ENCODE results near the gene BORCS5. TPM values are rescaled to one million over a fixed set of nuclear protein-coding genes. Genes with fewer than 3 reads are reported as not detected.

Gene BORCS5
- total RNA-seq, 1 experiment from 2014 or later, result 25.7 TPM

GRCh38 chr12:12460935-12461922, 104.4 kb downstream of the BORCS5 start:
- Mint-ChIP-seq H3K4me1 (ENCODE audit: low read depth, unreplicated experiment) (peaks cover 47% of the 10 kb centered on the region), H3K36me3 (ENCODE audit: insufficient read depth, unreplicated experiment) (peaks cover 19% of the 10 kb centered on the region), H3K27me3 (ENCODE audit: insufficient read depth, unreplicated experiment) (no peaks in the 10 kb centered on the region), H3K27ac (ENCODE audit: unreplicated experiment) (no peak overlapping the region), H3K4me3 (ENCODE audit: unreplicated experiment) (no peak overlapping the region), H3K9me3 (ENCODE audit: unreplicated experiment) (no peaks in the 10 kb centered on the region)
- Histone ChIP-seq H3K27me3 (replicated peaks; ENCODE audit: control insufficient read depth, insufficient read depth, low read length) (no peaks in the 10 kb centered on the region), H3K4me1 (peaks cover 6% of the 10 kb centered on the region; the same call in 1 of the 2 replicates), H3K4me3 (ENCODE audit: low read depth, low read length) (no peak overlapping the region), H3K36me3 (ENCODE audit: control insufficient read depth, insufficient read depth, low read length) (no peaks in the 10 kb centered on the region), H3K9me3 (no peaks in the 10 kb centered on the region)
- DNase-seq, result no peak
- intact Hi-C loops (cut with micrococcal nuclease; ENCODE audit: unreplicated experiment), result no loop called here
- ChIA-PET POLR2A (no interaction called here), CTCF (interaction anchor here (0.6 to 0.9 kb wide), 4 partner anchors 84 to 437 kb away, joined by 3 to 4 read pairs (median 4); partner anchors contain the start of gene CREBL2)
- no peak for TF ChIP-seq CTCF (IDR thresholded peaks at IDR 0.05; ENCODE audit: insufficient read depth in 1 of 2, low read depth in 1 of 2, low read length in 1 of 2, severe bottlenecking in 1 of 2, unreplicated experiment in 1 of 2)
- no TSS peak for BruUV-seq (replicated peaks)

- Histone ChIP-seq H3K4me3 (ENCODE audit: low read depth, low read length) (no peak overlapping the region), H3K9me3 (no peaks in the 10 kb centered on the region), H3K4me1 (peaks cover 6% of the 10 kb centered on the region; the same call in 1 of the 2 replicates), H3K27me3 (replicated peaks; ENCODE audit: control insufficient read depth, insufficient read depth, low read length) (no peaks in the 10 kb centered on the region), H3K36me3 (ENCODE audit: control insufficient read depth, insufficient read depth, low read length) (no peaks in the 10 kb centered on the region)
- Mint-ChIP-seq H3K36me3 (ENCODE audit: insufficient read depth, unreplicated experiment) (peaks cover 22% of the 10 kb centered on the region), H3K27me3 (ENCODE audit: insufficient read depth, unreplicated experiment) (no peaks in the 10 kb centered on the region), H3K27ac (ENCODE audit: unreplicated experiment) (no peak overlapping the region), H3K4me1 (ENCODE audit: low read depth, unreplicated experiment) (peaks cover 43% of the 10 kb centered on the region), H3K4me3 (ENCODE audit: unreplicated experiment) (no peak overlapping the region), H3K9me3 (ENCODE audit: unreplicated experiment) (no peaks in the 10 kb centered on the region)
- intact Hi-C loops (cut with micrococcal nuclease; ENCODE audit: unreplicated experiment), result no loop called here
- CTCF ChIA-PET, result interaction anchor here (0.9 kb wide), 1 partner anchor 85 kb away, joined by 4 read pairs; no protein-coding TSS in a partner anchor
- TF ChIP-seq CTCF (IDR thresholded peaks at IDR 0.05; ENCODE audit: insufficient read depth in 1 of 2, low read depth in 1 of 2, low read length in 1 of 2, severe bottlenecking in 1 of 2, unreplicated experiment in 1 of 2), result no peak
- no TSS peak for BruUV-seq (replicated peaks)
- POLR2A ChIA-PET, result no interaction called here
- DNase-seq, result no peak
Observed at GRCh38 chr12:12461923-12462315, 105.0 kb downstream of the BORCS5 start.

GRCh38 chr12:12465522-12465921, 108.6 kb downstream of the BORCS5 start:
- no peaks in the 10 kb centered on the region for H3K27me3 ChIP-seq (replicated peaks; ENCODE audit: control insufficient read depth, insufficient read depth, low read length)

More at GRCh38 chr12:12465522-12465921, 108.6 kb downstream of the BORCS5 start:
- H3K27ac Mint-ChIP-seq (ENCODE audit: unreplicated experiment), result no peak overlapping the region
- Histone ChIP-seq H3K4me3 (ENCODE audit: low read depth, low read length) (no peak overlapping the region), H3K9me3 (no peaks in the 10 kb centered on the region), H3K36me3 (ENCODE audit: control insufficient read depth, insufficient read depth, low read length) (peaks cover 2% of the 10 kb centered on the region), H3K4me1 (peaks cover 6% of the 10 kb centered on the region; the same call in 1 of the 2 replicates)
- no peak for DNase-seq
- POLR2A ChIA-PET, result interaction anchor here (0.8 kb wide), 1 partner anchor 62 kb away, joined by 3 read pairs; no protein-coding TSS in a partner anchor
- H3K4me1 Mint-ChIP-seq (ENCODE audit: low read depth, unreplicated experiment), result peaks cover 36% of the 10 kb centered on the region
- peaks cover 12% of the 10 kb centered on the region for H3K9me3 Mint-ChIP-seq (ENCODE audit: unreplicated experiment)
- peaks cover 47% of the 10 kb centered on the region for H3K36me3 Mint-ChIP-seq (ENCODE audit: insufficient read depth, unreplicated experiment)
- CTCF ChIA-PET, result interaction anchor here (1.1 to 1.2 kb wide), 2 partner anchors 73 to 116 kb away, joined by 4 read pairs; no protein-coding TSS in a partner anchor
- no peak overlapping the region for H3K4me3 Mint-ChIP-seq (ENCODE audit: unreplicated experiment)
- BruUV-seq (replicated peaks), result no TSS peak
- TF ChIP-seq CTCF (IDR thresholded peaks at IDR 0.05; ENCODE audit: insufficient read depth in 1 of 2, low read depth in 1 of 2, low read length in 1 of 2, severe bottlenecking in 1 of 2, unreplicated experiment in 1 of 2), result no peak
- H3K27me3 Mint-ChIP-seq (ENCODE audit: insufficient read depth, unreplicated experiment), result no peaks in the 10 kb centered on the region
- intact Hi-C loops (cut with micrococcal nuclease; ENCODE audit: unreplicated experiment), result no loop called here

All from Caco-2 (cell line).